NCI-H446 treated with DMSO at 0.1 percent for 48 hours (cell line): ENCODE data around the gene SORCS3.
A peak's percentile ranks its signal among the peaks of the same experiment; 100 is the strongest.

Experiments
- DNase-seq: peaks from one replicate; lab custom pipeline; 2025; lab: John Stamatoyannopoulos, UW

The SORCS3 gene

DNA sequence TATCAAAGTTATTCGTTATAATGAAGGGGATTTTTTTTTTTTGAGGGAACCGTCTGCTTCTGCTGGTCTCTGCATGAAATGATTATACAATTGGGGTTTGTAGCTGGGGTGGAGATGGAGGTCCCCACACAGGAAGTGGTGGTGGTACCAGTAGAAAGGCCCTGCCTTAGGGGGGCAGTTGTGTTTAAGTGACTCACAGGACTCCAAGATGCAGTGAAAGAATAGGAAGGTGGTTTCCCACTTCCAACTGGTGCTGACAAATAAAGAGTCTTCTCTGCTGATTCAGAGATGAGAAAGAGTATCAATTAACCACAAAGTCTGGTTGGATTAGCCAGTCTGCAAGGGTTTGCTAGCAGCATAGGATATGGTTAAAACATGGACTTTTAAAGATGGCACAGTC lies 376.0 kb downstream of the SORCS3 start:
- no peak for DNase-seq

DNA sequence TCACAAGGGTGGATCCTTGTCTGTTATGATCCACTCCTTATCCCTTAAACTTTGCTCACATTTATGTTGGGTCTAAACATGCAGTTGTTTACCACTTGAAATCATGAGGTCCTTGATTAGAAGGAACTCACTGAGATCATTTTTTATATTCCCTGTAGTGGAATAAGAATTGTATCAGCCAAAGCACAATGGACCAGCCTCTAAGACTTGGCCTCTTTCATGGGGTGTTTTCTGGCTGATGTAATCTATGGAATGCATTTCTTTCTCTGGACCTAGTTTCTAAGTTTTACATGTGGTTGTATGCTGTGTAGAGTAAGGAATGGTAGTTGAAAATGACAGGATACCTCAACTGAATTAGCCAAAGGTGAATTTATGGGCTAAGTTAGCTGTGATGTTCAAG lies 376.6 kb downstream of the SORCS3 start:
- DNase-seq: no peak

DNA sequence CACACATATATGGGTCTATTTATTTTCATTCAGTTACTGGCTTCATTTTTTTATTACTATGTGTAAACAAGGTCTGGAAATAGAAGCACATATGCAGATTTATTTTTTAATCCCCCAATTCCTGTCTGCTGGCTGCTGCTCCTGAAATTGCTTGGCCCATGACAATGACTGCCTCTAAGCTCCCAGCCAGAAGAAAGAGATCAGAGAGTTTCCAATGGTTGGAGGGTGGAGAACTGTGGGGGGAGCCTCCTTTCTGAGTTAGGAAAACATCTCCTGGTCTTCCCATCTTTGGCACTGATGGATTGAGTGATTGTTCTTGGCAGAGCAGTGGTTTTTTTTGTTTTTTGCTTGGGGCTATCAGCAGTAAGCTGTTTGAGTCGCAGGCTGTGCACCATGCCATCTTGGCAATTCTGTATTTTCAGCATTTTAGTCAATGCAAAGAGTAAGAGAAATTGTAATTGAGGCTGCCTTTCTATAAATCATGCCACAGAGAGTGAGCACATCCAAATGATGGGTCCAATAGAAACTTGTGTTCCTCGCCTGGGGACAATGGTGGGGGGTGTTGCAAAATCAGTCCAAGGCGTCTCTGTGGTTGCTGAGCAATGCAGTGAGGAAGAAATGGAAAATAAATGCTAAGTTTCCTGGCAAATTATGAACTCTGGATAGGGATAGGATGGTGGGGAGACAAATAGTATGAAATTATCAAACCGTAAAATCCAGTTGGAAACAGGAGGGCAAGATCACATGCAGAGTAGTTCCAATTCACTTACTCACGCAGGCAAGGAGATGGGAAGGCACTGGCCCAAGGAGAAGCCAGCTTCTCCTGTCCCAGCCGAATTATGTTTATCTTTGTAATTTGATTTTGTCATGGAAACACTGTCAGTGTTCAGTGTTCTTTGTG lies 382.4 kb downstream of the SORCS3 start:
- DNase-seq: peak; percentile 78

DNA sequence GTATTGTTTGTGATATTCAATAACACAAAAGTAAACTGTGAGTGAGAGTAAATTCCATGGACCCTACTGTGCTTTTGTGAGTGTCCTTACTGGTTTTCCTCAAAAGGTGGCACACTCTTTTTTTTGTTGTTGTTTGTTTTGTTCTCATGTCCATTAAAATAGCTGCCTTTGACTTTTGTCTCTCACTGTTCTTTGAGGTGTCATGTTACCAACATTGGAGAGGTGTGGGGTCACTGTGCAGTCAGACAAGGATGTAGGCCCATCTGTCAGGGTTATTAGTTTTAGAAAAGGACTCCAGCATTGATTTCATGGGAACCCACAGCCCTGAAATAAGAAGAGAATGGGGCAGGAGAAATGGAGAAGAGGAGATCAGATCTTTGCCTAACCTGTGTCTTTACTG lies 383.1 kb downstream of the SORCS3 start:
- no peak for DNase-seq

DNA sequence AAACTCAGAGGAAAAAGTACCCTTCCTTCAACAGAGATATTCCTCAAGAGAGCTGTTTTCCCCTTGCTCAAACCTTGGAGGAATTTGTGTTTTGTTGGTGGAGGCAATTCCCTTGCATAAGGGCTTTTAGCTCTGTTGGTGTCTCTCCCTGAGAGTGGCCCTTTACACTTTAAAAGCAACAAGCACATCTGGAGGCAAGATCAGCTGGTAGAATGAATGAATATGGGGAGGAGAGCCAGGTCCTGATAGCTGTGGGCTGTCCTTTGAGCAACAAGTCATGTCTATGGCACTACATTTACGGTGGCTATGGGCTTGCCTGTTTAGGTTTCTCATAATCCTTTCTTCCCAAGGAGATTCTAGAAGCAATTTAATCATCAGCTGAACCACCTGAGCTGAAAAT lies 384.0 kb downstream of the SORCS3 start:
- DNase-seq: no peak

DNA sequence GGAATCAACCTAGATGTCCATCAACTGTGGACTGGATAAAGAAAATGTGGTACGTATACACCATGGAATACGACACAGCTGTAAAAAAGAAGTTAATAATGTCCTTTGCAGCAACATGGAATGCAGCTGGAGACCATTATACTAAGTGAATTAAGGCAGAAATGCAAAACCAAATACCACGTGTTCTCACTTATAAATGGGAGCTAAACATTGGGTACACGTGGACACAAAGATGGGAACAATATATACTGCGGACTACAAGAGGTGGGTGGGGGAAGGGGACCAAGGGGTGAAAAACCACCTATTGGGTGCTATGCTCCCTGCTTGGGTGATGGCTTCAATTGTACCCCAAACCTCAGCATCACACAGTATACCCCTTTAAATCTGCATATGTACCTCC lies 385.5 kb downstream of the SORCS3 start:
- no peak for DNase-seq

DNA sequence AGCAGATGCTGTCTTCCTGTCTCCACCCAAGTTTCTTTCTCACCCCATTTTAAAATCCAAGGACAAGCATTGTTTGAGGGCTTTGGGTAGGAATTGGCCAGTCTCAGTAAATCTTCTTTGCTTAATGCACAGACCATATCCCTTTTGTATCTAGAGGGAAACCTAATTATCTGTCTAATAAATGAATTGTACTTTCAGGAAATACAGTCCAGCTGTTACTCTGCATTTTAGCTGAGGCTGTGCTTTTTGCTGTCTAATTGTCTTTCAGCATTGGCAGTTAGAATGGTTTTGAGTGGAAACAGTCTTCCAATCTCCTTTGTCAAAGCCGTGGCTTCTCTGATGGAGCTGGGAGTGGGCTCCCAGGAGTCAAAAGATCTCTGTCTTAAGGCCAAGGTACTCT lies 388.2 kb downstream of the SORCS3 start:
- no peak for DNase-seq

DNA sequence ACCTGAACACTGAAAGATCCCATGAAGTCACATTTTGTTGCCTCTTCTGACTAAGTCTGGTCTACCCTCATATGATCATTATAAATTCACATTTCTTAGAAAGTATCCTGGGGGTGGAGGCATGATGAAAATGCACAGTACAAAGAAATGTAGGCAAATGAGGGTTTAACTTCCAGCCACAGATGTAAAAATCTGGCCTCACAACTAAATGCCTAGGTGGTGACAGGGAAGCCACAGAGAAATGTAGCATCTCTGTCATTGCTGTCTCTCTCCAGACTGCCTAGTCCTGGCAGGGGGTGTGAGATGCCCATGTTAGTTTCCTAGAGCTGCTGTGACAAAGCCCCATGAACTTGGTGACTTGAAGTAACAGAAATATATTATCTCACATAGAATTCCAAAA lies 395.9 kb downstream of the SORCS3 start:
- DNase-seq: no peak

DNA sequence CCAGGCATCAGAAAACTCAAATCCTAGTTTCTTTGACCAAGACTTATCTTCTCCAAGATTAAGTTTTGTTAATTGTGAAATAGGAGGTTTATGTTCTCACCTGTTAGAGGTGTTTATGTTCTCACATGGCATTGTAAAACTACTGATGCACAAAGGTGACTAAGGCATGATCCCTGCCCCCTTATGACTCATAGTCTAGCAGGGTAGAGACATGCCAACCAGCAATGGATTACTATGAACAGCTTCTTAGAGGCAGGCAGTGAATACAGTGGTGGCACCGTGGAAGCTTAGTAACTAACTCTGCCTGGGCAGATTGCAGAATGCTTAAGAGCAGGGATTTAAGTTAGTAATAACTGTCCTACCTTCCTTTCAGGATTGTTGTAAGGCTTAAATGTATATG lies 400.9 kb downstream of the SORCS3 start:
- no peak for DNase-seq

DNA sequence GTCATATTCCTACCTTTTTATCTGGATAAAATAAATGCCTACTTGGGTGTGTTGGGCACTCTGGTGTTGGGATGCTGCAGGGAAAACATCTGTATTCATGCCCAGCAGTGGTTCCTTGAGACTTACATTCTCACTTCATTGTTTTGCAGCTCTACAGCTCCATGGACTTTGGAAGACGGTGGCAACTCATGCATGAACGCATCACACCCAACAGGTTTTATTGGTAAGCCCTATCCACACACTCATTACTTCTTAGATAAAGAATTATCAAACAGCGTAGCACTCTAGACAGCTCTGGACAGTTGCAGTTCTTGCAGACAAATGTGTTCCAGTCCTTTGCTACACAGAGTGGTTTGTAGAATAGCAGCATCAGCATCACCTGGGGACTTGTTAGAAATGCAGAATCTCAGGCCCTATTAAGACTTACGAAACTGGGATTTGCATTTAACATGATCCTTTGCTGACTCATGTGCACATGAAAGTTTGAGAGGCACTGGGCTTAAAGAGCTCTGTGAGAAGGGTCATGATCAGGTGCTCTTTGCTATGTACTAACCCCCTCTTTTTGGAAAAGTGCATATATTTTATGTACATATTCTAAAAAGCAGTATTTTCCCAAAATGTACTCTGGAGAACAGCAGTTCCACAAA lies 401.9 kb downstream of the SORCS3 start:
- DNase-seq: no peak

DNA sequence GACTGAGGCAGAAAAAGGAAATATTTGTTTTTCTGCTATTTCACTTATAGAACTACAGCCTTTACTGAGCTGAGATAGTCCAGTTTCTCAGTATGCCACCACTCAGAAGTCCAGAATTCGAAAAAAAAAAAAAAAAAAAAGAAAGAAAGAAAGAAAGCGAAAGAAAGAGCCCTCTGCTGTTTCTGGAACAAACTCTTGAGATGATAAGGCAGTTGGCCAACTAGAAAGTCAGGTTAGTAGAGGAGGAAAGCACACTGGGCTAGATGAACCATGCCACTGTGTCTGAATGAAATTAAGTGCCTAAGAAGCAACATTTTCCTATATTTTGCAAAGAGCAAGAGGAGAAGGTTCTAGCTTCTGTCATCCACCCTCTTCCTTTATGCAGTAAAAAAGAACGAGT lies 403.8 kb downstream of the SORCS3 start:
- no peak for DNase-seq

DNA sequence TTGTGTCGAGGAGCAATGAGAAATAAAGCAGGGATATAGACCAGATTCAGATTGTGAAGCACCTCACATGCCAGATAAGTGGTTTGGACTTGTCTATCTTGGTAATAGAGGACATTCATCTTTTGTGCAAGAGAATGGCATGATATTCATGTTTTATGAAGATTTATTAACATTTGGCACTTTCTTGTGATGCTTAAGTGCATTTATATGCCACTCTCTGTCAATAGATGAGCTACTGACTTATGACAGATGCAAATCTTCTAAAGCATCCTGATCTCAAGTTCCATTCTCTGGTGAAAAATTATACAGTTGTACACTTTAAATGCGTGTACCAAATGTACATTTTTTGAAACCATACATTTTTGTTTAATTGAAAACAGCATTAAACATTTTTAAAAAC lies 415.3 kb downstream of the SORCS3 start:
- no peak for DNase-seq

DNA sequence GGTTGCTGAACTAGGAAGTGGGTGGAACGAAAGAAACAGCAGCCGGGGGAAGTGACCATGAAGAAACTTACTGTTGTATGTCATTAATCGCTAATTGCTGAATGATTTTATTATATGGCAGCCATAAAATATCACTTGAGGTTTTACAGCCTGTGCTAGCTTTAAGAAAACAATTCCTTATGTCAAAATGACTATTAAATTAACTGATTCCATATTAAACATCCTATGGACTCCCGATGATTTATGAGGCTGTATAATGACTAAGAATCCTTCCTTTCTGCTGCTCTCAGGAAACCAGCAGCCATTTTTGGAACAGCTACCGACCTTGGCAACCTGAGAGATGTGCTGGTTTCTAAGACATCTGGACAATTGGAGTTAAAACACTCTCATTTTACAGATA lies 421.9 kb downstream of the SORCS3 start:
- DNase-seq: no peak

DNA sequence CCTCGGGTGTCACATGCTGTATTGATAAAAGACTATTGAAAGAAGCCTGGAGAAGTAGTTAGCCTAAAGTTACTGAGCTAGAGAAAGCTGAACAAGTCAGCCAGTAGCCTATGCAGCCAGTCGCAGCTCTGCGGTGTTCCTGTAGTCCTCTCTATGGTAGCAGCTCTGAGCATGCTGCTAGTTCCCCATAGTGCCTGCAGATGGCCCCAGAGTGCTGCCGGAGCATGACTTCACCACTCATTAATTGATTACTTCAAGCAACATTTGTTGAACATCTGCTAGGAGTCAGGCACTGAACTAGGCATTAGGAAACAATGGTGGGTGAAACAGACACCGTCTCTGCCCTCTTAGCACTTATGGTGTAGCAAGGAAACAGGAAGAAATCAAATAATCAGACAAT lies 422.7 kb downstream of the SORCS3 start:
- peak; percentile 54 for DNase-seq

DNA sequence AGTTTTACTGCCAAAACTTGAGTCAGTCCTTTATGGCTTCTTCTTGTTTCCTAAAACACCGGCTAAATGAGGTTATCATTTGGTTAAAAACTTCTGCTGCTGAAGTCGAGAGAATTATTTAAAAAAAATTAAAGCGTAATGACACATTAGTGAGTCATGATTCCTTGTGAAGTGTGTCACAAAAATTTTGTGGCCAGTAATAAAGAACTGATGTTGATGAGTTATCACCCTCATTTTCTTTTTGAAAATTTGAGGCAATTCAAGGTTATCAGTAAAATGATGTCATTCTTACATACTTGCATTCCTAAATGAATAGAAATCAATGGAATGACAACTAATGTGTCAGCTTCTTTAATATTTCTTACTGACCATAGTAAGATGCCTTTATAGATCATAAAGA lies 427.4 kb downstream of the SORCS3 start:
- DNase-seq: no peak

DNA sequence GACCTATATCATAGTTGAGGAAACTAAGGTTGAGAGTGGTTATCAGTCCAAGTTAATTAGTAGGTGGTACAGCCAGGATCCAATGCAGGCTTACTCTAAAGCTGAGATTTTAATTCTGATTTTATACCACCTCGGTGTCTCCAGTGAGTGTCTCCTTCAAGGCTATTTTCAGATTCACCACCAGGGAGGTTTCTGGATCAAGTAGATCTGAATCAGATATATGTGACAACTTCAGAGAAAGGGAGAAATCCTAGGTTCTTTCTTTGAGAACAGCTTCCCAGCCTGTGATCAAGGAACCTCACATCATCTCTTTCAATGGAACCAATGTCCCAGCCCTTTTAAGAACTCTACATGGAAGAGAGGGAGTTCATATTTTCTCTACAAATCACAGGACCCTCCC lies 429.2 kb downstream of the SORCS3 start:
- no peak for DNase-seq

DNA sequence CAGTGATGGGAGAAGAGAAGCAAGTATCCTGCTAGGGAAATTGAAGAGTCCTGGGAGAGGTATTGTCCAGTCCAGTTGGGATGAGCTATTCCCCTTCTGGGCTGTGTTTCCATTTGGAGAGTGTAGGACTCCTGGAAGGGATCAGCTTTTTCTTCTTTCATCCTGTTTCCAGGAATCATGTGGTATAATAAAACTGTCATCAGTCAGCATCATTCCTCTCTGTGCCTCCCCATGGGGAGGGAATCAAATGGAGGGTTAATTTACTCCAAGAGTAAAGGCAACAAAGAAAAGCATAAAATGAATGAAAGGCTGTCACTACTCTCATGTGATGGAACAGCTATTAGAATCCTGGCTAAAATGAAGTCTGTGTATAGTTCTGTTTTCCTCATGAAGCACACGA lies 429.9 kb downstream of the SORCS3 start:
- DNase-seq: no peak

DNA sequence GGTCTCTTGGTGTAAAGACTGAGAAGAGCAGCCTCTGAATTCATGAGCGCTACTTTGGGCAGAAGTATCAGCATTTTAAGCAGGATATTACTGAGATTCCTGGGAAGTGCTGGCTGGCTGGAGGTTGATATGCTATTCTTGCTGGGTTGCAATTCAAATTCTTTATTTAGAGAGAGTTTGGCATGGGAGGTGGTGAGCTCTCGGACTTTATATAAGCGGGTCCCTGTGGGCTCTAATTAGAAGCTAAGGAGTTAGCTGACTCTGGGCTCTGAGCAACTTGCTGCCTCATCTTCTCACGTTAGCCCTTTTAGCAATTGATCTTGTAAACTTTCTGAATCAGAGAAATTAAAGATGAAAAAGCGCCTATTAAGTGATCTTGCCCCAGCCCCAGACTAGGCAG lies 430.9 kb downstream of the SORCS3 start:
- no peak for DNase-seq

DNA sequence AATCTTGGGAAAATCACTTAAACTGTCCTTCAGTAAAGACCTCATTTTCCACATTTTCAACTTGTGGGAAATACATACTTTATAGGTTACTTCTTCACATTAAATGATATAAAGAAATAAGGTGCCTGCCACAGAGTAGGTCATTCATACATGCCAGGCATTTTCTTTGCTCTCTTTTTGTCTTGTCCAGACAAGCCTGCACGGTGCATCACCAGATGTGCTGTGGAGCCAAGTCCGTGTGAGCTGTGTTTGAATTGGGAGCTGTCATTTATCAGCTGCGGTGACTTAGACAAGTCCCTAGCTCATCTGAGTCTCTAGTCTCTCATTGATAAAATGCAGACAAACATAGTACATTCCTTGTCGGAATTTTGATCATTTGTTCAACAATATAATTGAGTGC lies 432.9 kb downstream of the SORCS3 start:
- DNase-seq: no peak

DNA sequence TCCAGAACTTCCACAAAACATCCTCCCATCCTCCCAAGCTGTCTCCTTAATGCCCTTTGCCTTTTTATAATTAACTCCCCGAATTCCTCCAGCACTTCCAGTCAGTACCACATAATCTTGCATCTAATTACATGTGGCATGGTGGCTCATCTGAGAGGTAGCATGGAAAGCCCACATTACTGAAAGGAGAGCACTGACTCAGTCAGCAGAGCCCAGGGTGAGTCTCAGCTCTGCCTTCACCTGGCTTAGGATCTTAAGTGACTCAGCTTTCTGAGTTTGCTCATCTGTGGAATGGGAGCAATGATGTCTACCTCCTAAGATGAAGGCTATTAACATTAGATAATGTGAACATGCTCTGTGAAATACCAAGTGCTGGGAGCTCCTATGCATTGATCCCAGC lies 433.9 kb downstream of the SORCS3 start:
- DNase-seq: no peak

DNA sequence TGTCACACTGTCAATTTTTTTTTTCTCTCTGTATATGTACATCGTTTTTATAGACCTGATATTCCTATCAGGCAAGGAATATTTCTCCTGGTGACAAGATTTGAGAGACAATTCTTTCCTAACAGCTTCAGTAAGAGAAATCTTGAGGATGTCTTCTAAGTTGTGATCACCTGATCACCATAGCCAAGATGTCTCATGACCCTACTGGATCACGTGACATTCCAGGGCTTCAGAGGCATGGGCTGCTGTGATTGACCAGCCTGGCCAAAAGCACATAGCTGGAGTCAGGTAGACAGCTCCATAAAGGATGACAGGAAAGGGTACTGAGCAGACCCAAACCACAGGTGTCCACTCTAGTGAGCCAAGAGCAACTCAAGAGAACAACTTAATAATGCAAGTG lies 444.9 kb downstream of the SORCS3 start:
- DNase-seq: no peak

DNA sequence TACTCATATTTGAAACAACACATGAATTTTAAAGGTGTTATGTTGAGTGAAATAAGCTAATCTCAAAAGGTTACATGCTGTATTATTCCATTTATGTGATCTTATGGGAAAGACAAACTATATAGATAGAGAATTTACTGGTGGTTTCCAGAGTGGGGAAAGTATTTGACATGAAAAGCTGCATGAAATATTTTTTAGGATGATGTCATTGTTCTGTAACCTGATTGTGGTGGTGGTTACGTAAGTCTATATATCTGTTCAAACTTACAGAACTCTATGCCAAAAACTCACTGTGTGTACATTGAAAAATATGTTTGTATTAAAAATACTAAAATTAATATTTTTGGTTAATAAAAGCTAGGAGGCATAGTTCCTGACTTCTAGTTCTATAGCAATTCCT lies 453.0 kb downstream of the SORCS3 start:
- DNase-seq: no peak

DNA sequence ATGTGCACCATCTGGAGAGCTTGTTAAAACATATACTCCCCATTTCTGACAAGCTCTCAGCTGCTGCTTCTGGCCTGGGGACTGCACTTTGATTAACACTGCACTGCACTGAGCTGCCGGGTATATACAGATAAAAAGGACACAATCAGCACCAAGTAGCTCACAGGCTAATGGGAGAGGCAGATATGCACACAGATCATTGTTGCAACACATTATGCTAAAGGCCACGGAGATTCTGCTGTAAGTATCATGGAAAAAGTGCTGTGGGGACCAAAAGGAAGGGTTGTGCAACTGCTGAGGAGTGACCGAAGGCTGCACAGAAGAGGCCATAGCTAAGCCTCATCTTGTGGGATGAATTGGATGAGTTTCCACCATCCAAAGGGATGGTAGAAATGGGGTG lies 455.2 kb downstream of the SORCS3 start:
- DNase-seq: no peak

DNA sequence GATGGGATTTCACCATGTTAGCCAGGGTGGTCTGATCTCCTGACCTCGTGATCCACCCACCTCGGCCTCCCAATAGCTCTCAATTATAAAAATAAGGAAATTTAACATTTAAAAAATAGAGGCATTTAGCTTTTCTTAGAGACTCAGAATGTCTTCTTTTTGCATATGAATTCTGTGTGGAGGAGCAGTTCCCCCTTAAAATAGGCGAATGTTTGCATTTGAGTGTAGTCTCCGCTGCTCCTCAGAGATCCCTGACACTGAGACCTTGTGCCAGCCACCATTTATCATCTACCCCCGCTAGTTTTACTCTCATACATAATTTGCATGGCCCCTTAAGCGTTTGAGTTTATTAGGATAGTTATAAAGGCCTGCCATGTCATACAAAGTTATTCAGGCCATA lies 461.9 kb downstream of the SORCS3 start:
- DNase-seq: no peak
